ENCODE results near the gene CHPF2. TPM values are rescaled to one million over a fixed set of nuclear protein-coding genes. Genes with fewer than 3 reads are reported as not detected.

Gene CHPF2
- total RNA-seq, 4 donors from 2014 or later: 18.0 to 38.1 (median 25.7) TPM

DNA sequence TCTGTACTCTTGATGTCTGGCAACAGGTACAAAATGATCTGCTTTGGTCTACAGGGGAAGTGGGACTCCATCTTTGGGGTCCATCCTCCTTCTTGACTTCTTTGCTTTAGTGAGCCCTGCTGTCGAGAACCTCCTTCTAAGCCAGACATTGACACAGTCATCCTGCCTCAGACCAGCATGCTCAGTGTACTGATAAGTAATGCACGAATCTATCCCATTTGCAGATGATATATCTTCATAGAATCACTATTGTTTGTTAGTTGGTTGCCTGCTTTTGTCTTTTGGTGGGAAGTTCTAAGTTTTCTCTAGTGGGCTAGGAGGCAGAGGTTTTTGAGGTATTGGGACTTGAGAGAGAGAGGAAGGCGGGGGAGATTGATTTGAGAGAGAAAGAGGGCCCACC is 30.9 kb upstream of the CHPF2 start:
- H3K27me3 ChIP-seq: peaks cover 41% of the 10 kb centered on the region
- H3K36me3 ChIP-seq: no peaks in the 10 kb centered on the region
- H3K9me3 ChIP-seq: no peaks in the 10 kb centered on the region
- no peak overlapping the region for H3K27ac ChIP-seq
- no peak for ATAC-seq
- H3K4me3 ChIP-seq: no peak overlapping the region
- H3K4me1 ChIP-seq: peaks cover 0 to 13% (median 0%) of the 10 kb centered on the region in 3 donors
- WGBS, 2 donors (ENCODE audit: low coverage in 1 of 2): 86% methylated on average over 3 of the region's 3 CpGs; no CpG with 5 or more reads in 1 of the 2 donors
- TF ChIP-seq EP300 (IDR thresholded peaks at IDR 0.05): no peak
- no peak for TF ChIP-seq POLR2AphosphoS5 (IDR thresholded peaks at IDR 0.05)
- TF ChIP-seq POLR2A (IDR thresholded peaks at IDR 0.05): no peak
- TF ChIP-seq CTCF (IDR thresholded peaks at IDR 0.05): no peak

- no peaks in the 10 kb centered on the region for H3K36me3 ChIP-seq
- no peak overlapping the region for H3K27ac ChIP-seq
- TF ChIP-seq CTCF (IDR thresholded peaks at IDR 0.05) (no peak), POLR2A (IDR thresholded peaks at IDR 0.05) (no peak), POLR2AphosphoS5 (IDR thresholded peaks at IDR 0.05) (no peak), EP300 (IDR thresholded peaks at IDR 0.05) (no peak)
- H3K27me3 ChIP-seq: peaks cover 39% of the 10 kb centered on the region
- H3K4me1 ChIP-seq: peaks cover 0 to 13% (median 0%) of the 10 kb centered on the region in 3 donors
- ATAC-seq: no peak
- no peaks in the 10 kb centered on the region for H3K9me3 ChIP-seq
- H3K4me3 ChIP-seq: no peak overlapping the region
- 83 to 94% methylated on average over 4 of the region's 4 CpGs for WGBS, 2 donors (ENCODE audit: low coverage in 1 of 2)
Observed at GRCh38 chr7:151201751-151202150, 30.5 kb upstream of the CHPF2 start.

DNA sequence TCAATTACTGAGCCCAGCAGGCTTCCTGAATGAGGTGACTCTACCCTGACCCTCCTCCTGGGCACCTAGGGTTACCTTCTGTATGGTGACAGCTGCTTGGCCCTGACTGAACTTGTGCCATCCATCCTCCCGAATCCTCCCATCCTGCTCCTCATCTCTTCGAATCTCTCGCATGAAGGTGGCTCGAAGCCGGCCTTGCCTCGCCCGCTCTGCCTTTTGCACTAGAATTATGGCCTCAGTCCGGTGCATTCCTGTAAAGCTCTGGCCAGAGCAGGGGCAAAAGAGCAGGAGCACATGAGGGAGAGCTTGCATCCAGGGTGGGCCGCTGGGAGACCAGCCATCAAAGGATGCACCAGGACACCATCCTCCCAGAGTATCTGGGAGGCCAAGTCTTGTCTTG is 29.4 kb upstream of the CHPF2 start:
- Histone ChIP-seq H3K9me3 (no peaks in the 10 kb centered on the region), H3K27ac (no peak overlapping the region), H3K4me1 (peaks cover 0 to 13% (median 0%) of the 10 kb centered on the region in 3 donors), H3K27me3 (peaks cover 39% of the 10 kb centered on the region), H3K4me3 (no peak overlapping the region), H3K36me3 (no peaks in the 10 kb centered on the region)
- ATAC-seq: no peak
- WGBS, 2 donors (ENCODE audit: low coverage in 1 of 2): no CpG with 5 or more reads among the region's 9 CpGs
- TF ChIP-seq POLR2AphosphoS5 (IDR thresholded peaks at IDR 0.05) (no peak), CTCF (IDR thresholded peaks at IDR 0.05) (no peak), EP300 (IDR thresholded peaks at IDR 0.05) (no peak), POLR2A (IDR thresholded peaks at IDR 0.05) (no peak)

DNA sequence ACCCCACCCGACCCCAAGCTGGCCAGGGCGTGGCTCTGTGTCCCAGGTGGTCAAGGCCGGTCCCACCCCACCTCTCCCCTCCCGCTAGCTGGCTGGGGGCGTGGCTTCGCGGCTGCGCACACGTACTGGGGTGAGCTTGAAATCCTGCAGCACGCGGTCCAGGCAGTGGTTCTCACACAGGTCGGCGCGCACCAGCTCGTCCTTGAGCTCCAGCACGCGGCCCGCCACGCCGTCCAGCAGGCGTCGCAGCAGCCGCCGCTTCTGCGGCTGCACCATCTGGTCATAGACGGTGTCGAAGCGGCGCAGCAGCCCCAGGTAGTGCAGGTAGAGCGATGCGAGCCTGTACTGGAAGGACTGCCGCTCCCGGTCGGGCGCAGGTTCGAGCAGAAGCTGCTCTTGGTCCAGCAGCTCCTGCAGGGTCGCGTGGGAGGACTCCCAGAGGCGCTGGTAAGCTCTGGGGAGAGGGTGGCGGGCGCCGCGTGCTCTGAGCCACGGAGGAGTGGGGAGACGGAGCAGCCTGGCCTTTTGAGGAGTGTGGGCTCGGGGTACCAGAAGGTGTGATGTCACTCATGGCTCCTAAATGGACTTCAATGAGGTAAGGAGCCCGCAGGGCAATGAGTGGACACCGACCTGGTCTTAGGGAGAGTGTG is 27.8 kb upstream of the CHPF2 start:
- Histone ChIP-seq H3K9me3 (no peaks in the 10 kb centered on the region), H3K27ac (no peak overlapping the region), H3K36me3 (no peaks in the 10 kb centered on the region), H3K4me1 (peaks cover 0 to 5% (median 0%) of the 10 kb centered on the region in 3 donors), H3K27me3 (peaks cover 39% of the 10 kb centered on the region), H3K4me3 (no peak overlapping the region)
- 80% methylated on average over 2 of the region's 48 CpGs; no CpG with 5 or more reads in 1 of the 2 donors for WGBS, 2 donors (ENCODE audit: low coverage in 1 of 2)
- TF ChIP-seq CTCF (IDR thresholded peaks at IDR 0.05) (no peak), EP300 (IDR thresholded peaks at IDR 0.05) (no peak), POLR2A (IDR thresholded peaks at IDR 0.05) (no peak), POLR2AphosphoS5 (IDR thresholded peaks at IDR 0.05) (no peak)
- ATAC-seq: no peak

GRCh38 chr7:151205730-151206129 is 26.6 kb upstream of the CHPF2 start:
- no peak overlapping the region for H3K4me3 ChIP-seq
- H3K4me1 ChIP-seq: no peaks in the 10 kb centered on the region
- WGBS, 2 donors (ENCODE audit: low coverage in 1 of 2): 76% methylated on average over 3 to 5 of the region's 6 CpGs
- H3K36me3 ChIP-seq: no peaks in the 10 kb centered on the region
- ATAC-seq: no peak
- no peak for TF ChIP-seq CTCF (IDR thresholded peaks at IDR 0.05)
- H3K27me3 ChIP-seq: peaks cover 39% of the 10 kb centered on the region
- H3K9me3 ChIP-seq: no peaks in the 10 kb centered on the region
- H3K27ac ChIP-seq: no peak overlapping the region
